ENCODE data around the gene ADGRL2. TPM values are rescaled to one million over a fixed set of nuclear protein-coding genes. Genes with fewer than 3 reads are reported as not detected.

The ADGRL2 gene
- total and polyA plus RNA-seq, 2 experiments from 2014 or later = 45.1 to 139 TPM

DNA sequence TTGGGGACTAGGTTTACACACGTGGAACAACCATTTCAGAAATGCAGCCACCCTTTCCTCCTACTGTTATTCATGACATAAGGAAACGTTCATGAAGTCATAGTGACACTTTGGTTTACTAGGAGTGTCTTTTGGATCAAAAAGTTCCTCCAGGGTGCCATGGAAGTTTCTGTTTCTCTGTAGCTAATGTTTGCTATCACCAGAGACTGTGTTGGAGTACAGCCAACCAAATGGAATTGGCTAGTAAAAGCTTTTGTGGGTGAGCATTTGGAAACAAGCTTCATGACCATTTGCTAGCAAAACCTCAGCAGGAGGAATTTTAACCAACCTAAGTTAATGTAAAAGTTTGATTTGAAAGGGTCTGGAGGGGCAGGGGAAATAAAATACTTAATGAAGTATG lies 43.9 kb upstream of the ADGRL2 start:
- H3K9me3 ChIP-seq (ENCODE audit: low read depth) = no peaks in the 10 kb centered on the region
- no peaks in the 10 kb centered on the region for H4K20me1 ChIP-seq (ENCODE audit: insufficient read depth, poor library complexity, severe bottlenecking)
- no peaks in the 10 kb centered on the region for H3K9me2 ChIP-seq (replicated peaks; ENCODE audit: insufficient read depth)
- TF ChIP-seq, protein P1, sequence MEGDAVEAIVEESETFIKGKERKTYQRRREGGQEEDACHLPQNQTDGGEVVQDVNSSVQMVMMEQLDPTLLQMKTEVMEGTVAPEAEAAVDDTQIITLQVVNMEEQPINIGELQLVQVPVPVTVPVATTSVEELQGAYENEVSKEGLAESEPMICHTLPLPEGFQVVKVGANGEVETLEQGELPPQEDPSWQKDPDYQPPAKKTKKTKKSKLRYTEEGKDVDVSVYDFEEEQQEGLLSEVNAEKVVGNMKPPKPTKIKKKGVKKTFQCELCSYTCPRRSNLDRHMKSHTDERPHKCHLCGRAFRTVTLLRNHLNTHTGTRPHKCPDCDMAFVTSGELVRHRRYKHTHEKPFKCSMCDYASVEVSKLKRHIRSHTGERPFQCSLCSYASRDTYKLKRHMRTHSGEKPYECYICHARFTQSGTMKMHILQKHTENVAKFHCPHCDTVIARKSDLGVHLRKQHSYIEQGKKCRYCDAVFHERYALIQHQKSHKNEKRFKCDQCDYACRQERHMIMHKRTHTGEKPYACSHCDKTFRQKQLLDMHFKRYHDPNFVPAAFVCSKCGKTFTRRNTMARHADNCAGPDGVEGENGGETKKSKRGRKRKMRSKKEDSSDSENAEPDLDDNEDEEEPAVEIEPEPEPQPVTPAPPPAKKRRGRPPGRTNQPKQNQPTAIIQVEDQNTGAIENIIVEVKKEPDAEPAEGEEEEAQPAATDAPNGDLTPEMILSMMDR (IDR thresholded peaks at IDR 0.05; ENCODE audit: poor library complexity) = no peak
- TF ChIP-seq EZH2 (IDR thresholded peaks at IDR 0.05; ENCODE audit: borderline replicate concordance) = no peak
- no peak for TF ChIP-seq EZH2phosphoT487 (IDR thresholded peaks at IDR 0.05; ENCODE audit: low read depth, severe bottlenecking, unreplicated experiment)
- H3K4me2 ChIP-seq = no peak overlapping the region
- DNase-seq (ENCODE audit: low spot score) = no peak
- H2AFZ ChIP-seq = no peak overlapping the region
- H3K27ac ChIP-seq = no peak overlapping the region
- no peaks in the 10 kb centered on the region for H3K36me3 ChIP-seq (replicated peaks; ENCODE audit: insufficient read depth, low read depth)
- H3K27me3 ChIP-seq = no peaks in the 10 kb centered on the region
- no peaks in the 10 kb centered on the region for H3K79me2 ChIP-seq
- no peaks in the 10 kb centered on the region for H3K4me1 ChIP-seq (ENCODE audit: insufficient read depth)
- no peak overlapping the region for H3K4me3 ChIP-seq
- 71% methylated on average over 2 of the region's 2 CpGs for WGBS (ENCODE audit: low lambda C conversion rate, missing lambda C conversion rate)

DNA sequence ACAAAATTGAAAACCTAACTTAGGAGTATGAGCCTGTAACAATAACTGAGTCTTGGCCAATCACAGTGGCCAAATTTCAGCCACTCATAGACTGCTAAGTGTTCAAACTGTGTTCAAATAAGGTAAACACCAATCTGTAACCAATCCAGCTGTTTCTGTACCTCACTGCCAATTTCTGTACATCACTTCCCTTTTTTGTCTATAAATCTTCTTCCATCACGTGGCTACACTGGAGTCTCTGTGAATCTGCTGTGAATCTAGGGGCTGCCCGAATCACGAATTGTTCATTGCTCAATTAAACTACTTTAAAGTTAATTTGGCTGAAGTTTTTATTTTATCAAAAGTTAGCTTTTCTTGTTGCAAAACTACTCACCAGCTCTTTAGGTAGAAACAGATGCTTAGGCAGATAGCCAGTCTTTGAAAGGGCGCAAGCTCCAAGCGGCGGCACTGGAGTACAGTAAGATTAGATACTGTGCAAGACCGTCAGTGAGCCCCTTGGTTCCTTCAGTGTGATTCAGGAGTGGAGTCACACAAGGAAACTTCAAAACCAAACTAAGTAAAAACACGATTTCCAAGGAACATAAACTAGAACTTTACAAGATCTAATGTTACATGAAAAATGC lies 43.2 kb upstream of the ADGRL2 start:
- Histone ChIP-seq H3K36me3 (replicated peaks; ENCODE audit: insufficient read depth, low read depth) (no peaks in the 10 kb centered on the region), H3K79me2 (no peaks in the 10 kb centered on the region), H3K4me1 (ENCODE audit: insufficient read depth) (no peaks in the 10 kb centered on the region), H3K27ac (peak overlapping the region; percentile 12), H2AFZ (no peak overlapping the region), H4K20me1 (ENCODE audit: insufficient read depth, poor library complexity, severe bottlenecking) (no peaks in the 10 kb centered on the region), H3K4me3 (no peak overlapping the region), H3K9me3 (ENCODE audit: low read depth) (no peaks in the 10 kb centered on the region), H3K4me2 (no peak overlapping the region), H3K27me3 (no peaks in the 10 kb centered on the region), H3K9me2 (replicated peaks; ENCODE audit: insufficient read depth) (no peaks in the 10 kb centered on the region)
- no peak for DNase-seq (ENCODE audit: low spot score)
- WGBS (ENCODE audit: low lambda C conversion rate, missing lambda C conversion rate) = 84% methylated on average over 8 of the region's 8 CpGs
- TF ChIP-seq, protein P1 (IDR thresholded peaks at IDR 0.05; ENCODE audit: poor library complexity) = no peak
- TF ChIP-seq EZH2 (IDR thresholded peaks at IDR 0.05; ENCODE audit: borderline replicate concordance) (no peak), EZH2phosphoT487 (IDR thresholded peaks at IDR 0.05; ENCODE audit: low read depth, severe bottlenecking, unreplicated experiment) (no peak)

DNA sequence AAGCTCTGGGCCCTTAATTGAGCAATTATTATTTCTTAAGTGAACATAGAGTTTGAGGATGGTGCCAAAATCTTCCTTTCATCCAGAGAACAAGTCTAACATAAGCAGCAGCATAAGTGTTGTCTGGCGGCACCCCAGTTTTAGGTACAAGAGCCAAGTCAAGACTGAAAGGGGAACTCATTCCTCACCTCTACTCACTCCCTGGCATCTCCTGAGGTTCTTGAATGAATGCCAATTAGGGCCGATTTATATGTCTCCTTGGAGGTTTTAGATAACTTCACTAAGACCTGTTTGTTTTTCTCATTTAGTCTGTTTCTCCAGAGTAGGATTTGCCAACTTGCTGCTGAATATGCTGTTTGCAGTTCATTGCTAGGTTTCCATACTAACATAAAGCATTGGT lies 42.6 kb upstream of the ADGRL2 start:
- Histone ChIP-seq H3K4me3 (no peak overlapping the region), H3K4me1 (ENCODE audit: insufficient read depth) (no peaks in the 10 kb centered on the region), H3K9me2 (replicated peaks; ENCODE audit: insufficient read depth) (no peaks in the 10 kb centered on the region), H3K4me2 (no peak overlapping the region), H3K27ac (peak overlapping the region; percentile 12), H4K20me1 (ENCODE audit: insufficient read depth, poor library complexity, severe bottlenecking) (no peaks in the 10 kb centered on the region), H2AFZ (no peak overlapping the region), H3K9me3 (ENCODE audit: low read depth) (no peaks in the 10 kb centered on the region), H3K79me2 (no peaks in the 10 kb centered on the region), H3K36me3 (replicated peaks; ENCODE audit: insufficient read depth, low read depth) (no peaks in the 10 kb centered on the region), H3K27me3 (no peaks in the 10 kb centered on the region)
- WGBS (ENCODE audit: low lambda C conversion rate, missing lambda C conversion rate) = 77% methylated on average over 2 of the region's 2 CpGs
- DNase-seq (ENCODE audit: low spot score) = peak; percentile 7
- no peak for TF ChIP-seq EZH2 (IDR thresholded peaks at IDR 0.05; ENCODE audit: borderline replicate concordance)
- no peak for TF ChIP-seq EZH2phosphoT487 (IDR thresholded peaks at IDR 0.05; ENCODE audit: low read depth, severe bottlenecking, unreplicated experiment)
- TF ChIP-seq, protein P1 (IDR thresholded peaks at IDR 0.05; ENCODE audit: poor library complexity) = no peak
